ENCODE data around the gene PTPRO.

DNA sequence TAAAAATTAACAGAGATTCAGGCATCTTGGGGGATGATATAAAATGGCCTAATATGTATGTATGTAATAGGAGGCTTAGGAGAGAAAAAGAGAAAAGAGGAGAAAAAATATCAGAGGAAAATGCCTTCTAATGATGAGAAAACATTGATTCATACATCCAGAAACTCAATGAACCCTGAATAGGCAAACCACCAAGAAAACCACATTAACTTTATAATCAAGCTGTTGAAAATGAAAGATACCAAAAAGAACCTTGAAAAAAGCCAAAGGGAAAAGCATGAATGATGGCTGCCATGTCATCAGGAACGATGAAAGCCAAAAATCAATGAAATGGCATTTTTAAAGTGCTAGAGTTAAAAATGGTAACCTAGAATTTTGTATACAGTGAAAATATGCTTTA, 286.6 kb downstream of the PTPRO start:
- TF ChIP-seq, protein P1, sequence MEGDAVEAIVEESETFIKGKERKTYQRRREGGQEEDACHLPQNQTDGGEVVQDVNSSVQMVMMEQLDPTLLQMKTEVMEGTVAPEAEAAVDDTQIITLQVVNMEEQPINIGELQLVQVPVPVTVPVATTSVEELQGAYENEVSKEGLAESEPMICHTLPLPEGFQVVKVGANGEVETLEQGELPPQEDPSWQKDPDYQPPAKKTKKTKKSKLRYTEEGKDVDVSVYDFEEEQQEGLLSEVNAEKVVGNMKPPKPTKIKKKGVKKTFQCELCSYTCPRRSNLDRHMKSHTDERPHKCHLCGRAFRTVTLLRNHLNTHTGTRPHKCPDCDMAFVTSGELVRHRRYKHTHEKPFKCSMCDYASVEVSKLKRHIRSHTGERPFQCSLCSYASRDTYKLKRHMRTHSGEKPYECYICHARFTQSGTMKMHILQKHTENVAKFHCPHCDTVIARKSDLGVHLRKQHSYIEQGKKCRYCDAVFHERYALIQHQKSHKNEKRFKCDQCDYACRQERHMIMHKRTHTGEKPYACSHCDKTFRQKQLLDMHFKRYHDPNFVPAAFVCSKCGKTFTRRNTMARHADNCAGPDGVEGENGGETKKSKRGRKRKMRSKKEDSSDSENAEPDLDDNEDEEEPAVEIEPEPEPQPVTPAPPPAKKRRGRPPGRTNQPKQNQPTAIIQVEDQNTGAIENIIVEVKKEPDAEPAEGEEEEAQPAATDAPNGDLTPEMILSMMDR (IDR thresholded peaks at IDR 0.05), result no peak
- TF ChIP-seq POLR2A (IDR thresholded peaks at IDR 0.05), result no peak

All from body of pancreas (tissue), 4 donors.